ENCODE measurements around the gene SSH2. TPM values are rescaled to one million over a fixed set of nuclear protein-coding genes. Genes with fewer than 3 reads are reported as not detected.
A peak's percentile ranks its signal among the peaks of the same experiment; 100 is the strongest.

The SSH2 gene
- total RNA-seq, 1 donor from 2014 or later: 38.8 TPM

GRCh38 chr17:29613352-29613837, 316.6 kb downstream of the SSH2 start:
- intact Hi-C loops (cut with DNase I): loop anchor here (5.0 to 10.0 kb wide), 2 partner anchors 36 to 321 kb away; partner anchors contain the start of gene SSH2
- DNase-seq (ENCODE audit: low spot score): peak; percentile 97

GRCh38 chr17:29612404-29613280, 317.4 kb downstream of the SSH2 start:
- intact Hi-C loops (cut with DNase I): loop anchor here (5.0 to 10.0 kb wide), 2 partner anchors 35 to 322 kb away; partner anchors contain the start of gene SSH2
- no peak for DNase-seq (ENCODE audit: low spot score)

- intact Hi-C loops (cut with DNase I): loop anchor here (5.0 to 10.0 kb wide), 2 partner anchors 35 to 323 kb away; partner anchors contain the start of gene SSH2
Measured at GRCh38 chr17:29612094-29612403, 318.0 kb downstream of the SSH2 start.

GRCh38 chr17:29611351-29612093, 318.5 kb downstream of the SSH2 start:
- intact Hi-C loops (cut with DNase I): loop anchor here (5.0 to 10.0 kb wide), 2 partner anchors 34 to 323 kb away; partner anchors contain the start of gene SSH2
- no peak for DNase-seq (ENCODE audit: low spot score)

More at GRCh38 chr17:29612094-29612403, 318.0 kb downstream of the SSH2 start:
- no peak for DNase-seq (ENCODE audit: low spot score)

DNA sequence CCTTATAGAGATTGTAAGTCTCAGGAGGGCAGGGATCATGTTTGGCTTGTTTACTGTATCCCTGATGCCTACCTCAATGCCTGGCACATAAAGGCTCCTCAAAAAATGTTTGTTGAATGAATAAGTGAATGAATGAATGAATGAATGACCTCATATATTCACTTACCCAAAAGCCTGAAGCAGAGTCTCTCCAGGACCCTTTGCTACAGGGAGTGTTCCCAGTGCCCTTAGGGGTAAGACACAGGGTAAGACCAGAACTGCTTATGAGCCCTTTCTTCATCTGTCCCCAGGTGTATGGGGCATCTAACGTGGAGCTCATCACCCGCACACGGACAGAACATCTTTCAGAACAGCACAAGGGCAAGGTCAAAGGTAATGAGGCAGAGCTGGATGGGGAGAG, 319.6 kb downstream of the SSH2 start:
- intact Hi-C loops (cut with DNase I): loop anchor here (5.0 to 10.0 kb wide), 2 partner anchors 33 to 324 kb away; partner anchors contain the start of gene SSH2
- no peak for DNase-seq (ENCODE audit: low spot score)

GRCh38 chr17:29608986-29609385, 321.0 kb downstream of the SSH2 start:
- no peak for DNase-seq (ENCODE audit: low spot score)
- intact Hi-C loops (cut with DNase I): no loop called here

GRCh38 chr17:29607557-29608195, 322.4 kb downstream of the SSH2 start:
- intact Hi-C loops (cut with DNase I): no loop called here
- no peak for DNase-seq (ENCODE audit: low spot score)

DNA sequence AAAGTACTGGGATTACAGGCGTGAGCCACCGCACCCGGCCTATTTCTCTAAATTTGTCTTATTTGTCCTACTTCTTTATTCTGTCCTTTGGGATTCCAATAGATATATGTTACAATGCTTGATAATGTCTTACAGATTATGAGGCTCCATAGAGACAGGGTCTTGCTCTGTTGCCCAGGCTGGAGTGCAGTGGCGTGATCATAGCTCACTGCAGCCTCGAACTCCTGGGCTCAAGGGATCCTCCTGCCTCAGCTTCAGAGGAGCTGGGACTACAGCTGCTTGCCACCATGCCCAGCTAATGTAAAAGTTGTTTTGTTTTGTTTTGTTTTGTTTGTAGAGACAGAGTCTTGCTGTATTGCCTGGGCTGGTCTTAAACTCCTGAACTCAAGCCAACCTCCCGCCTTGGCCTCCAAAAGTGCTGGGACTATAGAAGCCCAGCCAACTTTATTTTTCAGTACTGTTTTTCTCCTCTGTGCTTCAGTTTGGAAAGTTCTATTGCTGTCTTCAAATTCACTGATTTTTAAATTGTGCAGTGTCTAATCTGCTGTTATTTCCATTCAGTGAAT, 326.8 kb downstream of the SSH2 start:
- DNase-seq (ENCODE audit: low spot score): no peak
- intact Hi-C loops (cut with DNase I): no loop called here

GRCh38 chr17:29597361-29598172, 332.5 kb downstream of the SSH2 start:
- no peak for DNase-seq (ENCODE audit: low spot score)

GRCh38 chr17:29596811-29597210, 333.2 kb downstream of the SSH2 start:
- DNase-seq (ENCODE audit: low spot score): no peak
- intact Hi-C loops (cut with DNase I): no loop called here

More at GRCh38 chr17:29597361-29598172, 332.5 kb downstream of the SSH2 start:
- intact Hi-C loops (cut with DNase I): no loop called here

GRCh38 chr17:29595943-29596774, 333.9 kb downstream of the SSH2 start:
- intact Hi-C loops (cut with DNase I): no loop called here
- DNase-seq (ENCODE audit: low spot score): no peak

GRCh38 chr17:29595107-29595942, 334.7 kb downstream of the SSH2 start:
- DNase-seq (ENCODE audit: low spot score): no peak
- intact Hi-C loops (cut with DNase I): no loop called here

- DNase-seq (ENCODE audit: low spot score): no peak
- intact Hi-C loops (cut with DNase I): no loop called here
Measured at GRCh38 chr17:29594519-29595090, 335.4 kb downstream of the SSH2 start.

DNA sequence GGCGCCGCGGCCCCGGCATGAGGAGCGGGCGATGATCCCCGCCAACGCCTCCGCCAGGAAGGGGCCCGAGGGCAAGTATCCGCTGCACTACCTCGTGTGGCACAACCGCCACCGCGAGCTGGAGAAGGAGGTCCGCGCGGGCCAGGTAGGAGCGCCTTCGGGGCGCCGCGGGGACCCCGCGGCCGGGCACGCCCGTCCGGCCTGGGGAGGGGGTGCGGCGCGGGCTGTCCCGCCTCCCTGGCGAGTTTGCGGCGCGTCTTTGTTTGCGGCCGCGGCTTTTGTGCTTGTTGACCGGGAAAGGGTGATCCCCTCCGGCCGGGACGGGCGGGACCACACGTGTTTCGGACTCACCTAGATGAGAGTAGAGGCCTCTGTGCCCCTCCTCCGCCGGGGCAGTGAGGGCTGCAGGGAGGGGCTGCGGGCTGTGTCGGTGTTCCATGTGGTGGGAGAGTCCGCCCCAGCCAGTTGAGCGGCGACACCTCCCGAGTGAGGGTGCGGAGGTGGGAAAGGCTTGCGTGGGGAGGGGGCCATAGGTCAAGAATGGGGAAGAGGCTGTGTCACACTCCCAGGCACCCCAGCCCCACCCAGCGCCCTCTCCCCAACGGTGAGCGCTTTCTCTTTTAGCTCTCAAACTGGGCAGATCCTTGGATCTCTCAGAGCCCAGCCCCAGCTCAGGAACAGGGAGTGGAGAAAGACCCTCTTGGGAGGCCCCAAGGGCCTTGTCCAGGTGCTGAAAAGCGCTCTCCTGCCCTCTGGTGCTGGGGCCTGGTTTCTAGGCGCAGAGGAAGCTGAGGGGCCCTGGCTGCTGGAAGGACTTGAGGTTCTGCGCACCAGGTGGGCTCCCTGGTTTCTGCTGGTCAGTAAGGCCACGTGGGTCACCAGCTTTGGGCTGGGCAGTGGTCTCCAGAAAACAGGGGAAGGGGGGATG, 336.2 kb downstream of the SSH2 start:
- DNase-seq (ENCODE audit: low spot score): no peak
- intact Hi-C loops (cut with DNase I): no loop called here

- intact Hi-C loops (cut with DNase I): no loop called here
- DNase-seq (ENCODE audit: low spot score): no peak
Measured at GRCh38 chr17:29592850-29593551, 337.0 kb downstream of the SSH2 start, which contains the start of gene ANKRD13B. ANKRD13B (plus strand) TSS chr17:29593132; CDS start chr17:29593622, 490 bp downstream.

Measured in cardiac septum (tissue), 1 donor.